Measurements from ENCODE around the gene INTS6.

INTS6 gene

GRCh38 chr13:51333421-51333820 is 119.4 kb downstream of the INTS6 start:
- no peak for TF ChIP-seq POLR2AphosphoS5 (IDR thresholded peaks at IDR 0.05; ENCODE audit: low read depth)
- TF ChIP-seq GABPA (IDR thresholded peaks at IDR 0.05; ENCODE audit: low read depth): no peak
- no peak for TF ChIP-seq REST (IDR thresholded peaks at IDR 0.05; ENCODE audit: insufficient replicate concordance, low read depth)
- TF ChIP-seq CTCF (IDR thresholded peaks at IDR 0.05; ENCODE audit: insufficient read depth, low read length): no peak
- no peak for TF ChIP-seq SPI1 (IDR thresholded peaks at IDR 0.05; ENCODE audit: borderline replicate concordance, low read depth)
- DNase-seq (ENCODE audit: low read depth in 1 of 2, low spot score in 1 of 2): no peak
- Histone ChIP-seq H3K27ac (replicated peaks) (no peak overlapping the region), H3K4me3 (replicated peaks; ENCODE audit: insufficient read depth, low read length) (no peak overlapping the region), H3K27me3 (ENCODE audit: insufficient read depth, poor library complexity, severe bottlenecking) (no peaks in the 10 kb centered on the region)

- DNase-seq (ENCODE audit: low read depth in 1 of 2, low spot score in 1 of 2): no peak
- Histone ChIP-seq H3K4me3 (replicated peaks; ENCODE audit: insufficient read depth, low read length) (no peak overlapping the region), H3K27me3 (ENCODE audit: insufficient read depth, poor library complexity, severe bottlenecking) (no peaks in the 10 kb centered on the region), H3K27ac (replicated peaks) (no peak overlapping the region)
- no peak for TF ChIP-seq SPI1 (IDR thresholded peaks at IDR 0.05; ENCODE audit: borderline replicate concordance, low read depth)
- TF ChIP-seq CTCF (IDR thresholded peaks at IDR 0.05; ENCODE audit: insufficient read depth, low read length): no peak
Measured at GRCh38 chr13:51332566-51333361, 120.1 kb downstream of the INTS6 start.

GRCh38 chr13:51331354-51331861 is 121.4 kb downstream of the INTS6 start:
- TF ChIP-seq CTCF (IDR thresholded peaks at IDR 0.05; ENCODE audit: insufficient read depth, low read length) (no peak), GABPA (IDR thresholded peaks at IDR 0.05; ENCODE audit: low read depth) (no peak), REST (IDR thresholded peaks at IDR 0.05; ENCODE audit: insufficient replicate concordance, low read depth) (no peak), POLR2AphosphoS5 (IDR thresholded peaks at IDR 0.05; ENCODE audit: low read depth) (no peak), SPI1 (IDR thresholded peaks at IDR 0.05; ENCODE audit: borderline replicate concordance, low read depth) (no peak)
- H3K27me3 ChIP-seq (ENCODE audit: insufficient read depth, poor library complexity, severe bottlenecking): no peaks in the 10 kb centered on the region
- H3K4me3 ChIP-seq (replicated peaks; ENCODE audit: insufficient read depth, low read length): no peak overlapping the region
- H3K27ac ChIP-seq (replicated peaks): no peak overlapping the region
- no peak for DNase-seq (ENCODE audit: low read depth in 1 of 2, low spot score in 1 of 2)
